ENCODE measurements around the gene FKBP2. TPM values are rescaled to one million over a fixed set of nuclear protein-coding genes. Genes with fewer than 3 reads are reported as not detected.

The FKBP2 gene
- polyA plus RNA-seq, 1 donor: 72.7 TPM

GRCh38 chr11:64247729-64248531 is 7.0 kb downstream of the FKBP2 start:
- DNase-seq: no peak

GRCh38 chr11:64248578-64248977 is 7.7 kb downstream of the FKBP2 start:
- no peak for DNase-seq

- no peak for DNase-seq
Observed at GRCh38 chr11:64249038-64249437, 8.1 kb downstream of the FKBP2 start.

GRCh38 chr11:64249563-64250414 is 8.9 kb downstream of the FKBP2 start:
- no peak for DNase-seq

- no peak for DNase-seq
Observed at GRCh38 chr11:64250415-64251015, 9.6 kb downstream of the FKBP2 start.

- no peak for DNase-seq
Observed at GRCh38 chr11:64251016-64251752, 10.3 kb downstream of the FKBP2 start, which contains the start of gene PLCB3. TSS of gene PLCB3 (plus strand) at chr11:64251530. CDS start at chr11:64251650, 120 bp downstream.

- DNase-seq: no peak
Observed at GRCh38 chr11:64251753-64252002, 10.8 kb downstream of the FKBP2 start.

- no peak for DNase-seq
Observed at GRCh38 chr11:64252003-64252872, 11.3 kb downstream of the FKBP2 start.

- no peak for DNase-seq
Observed at GRCh38 chr11:64253043-64253442, 12.1 kb downstream of the FKBP2 start.

- DNase-seq: no peak
Observed at GRCh38 chr11:64253481-64253880, 12.6 kb downstream of the FKBP2 start.

- no peak for DNase-seq
Observed at GRCh38 chr11:64254326-64254725, 13.4 kb downstream of the FKBP2 start.

GRCh38 chr11:64255135-64256128 is 14.5 kb downstream of the FKBP2 start:
- DNase-seq: no peak

- no peak for DNase-seq
Observed at GRCh38 chr11:64256300-64256699, 15.4 kb downstream of the FKBP2 start.

GRCh38 chr11:64258356-64258755 is 17.5 kb downstream of the FKBP2 start:
- DNase-seq: no peak

- DNase-seq: no peak
Observed at GRCh38 chr11:64258946-64259532, 18.1 kb downstream of the FKBP2 start.

GRCh38 chr11:64259533-64260067 is 18.7 kb downstream of the FKBP2 start:
- DNase-seq: no peak

- no peak for DNase-seq
Observed at GRCh38 chr11:64260147-64260708, 19.3 kb downstream of the FKBP2 start.

GRCh38 chr11:64261556-64262080 is 20.7 kb downstream of the FKBP2 start:
- DNase-seq: no peak

Measured in left kidney (tissue), 2 donors.